Mucosa of descending colon (tissue), 3 donors: ENCODE results near the gene KRTAP23-1. TPM values are rescaled to one million over a fixed set of nuclear protein-coding genes. Genes with fewer than 3 reads are reported as not detected.

Experiments used
- ATAC-seq: fragments of 200-7000 bp; cut with Tn5 transposase; one replicate; pipeline ENCODE4 v1.9.1; 2020; ENCODE audit warnings: mild to moderate bottlenecking, moderate library complexity
- DNase-seq, 3 donors: peaks; one replicate each; pipeline ENCODE4 v3.0.0-alpha.2; 2020
- H3K36me3 ChIP-seq: fragments of 200-600 bp; one replicate; pipeline ENCODE4 v1.8.0; 2021; ENCODE audit warnings: low read depth, mild to moderate bottlenecking
- H3K4me1 ChIP-seq: fragments of 200-600 bp; one replicate; pipeline ENCODE4 v1.8.0; 2021; ENCODE audit warnings: low read depth, mild to moderate bottlenecking
- H3K4me3 ChIP-seq: fragments of 200-600 bp; one replicate; pipeline ENCODE4 v1.8.0; 2021; ENCODE audit warnings: mild to moderate bottlenecking
- H3K9me3 ChIP-seq: fragments of 200-600 bp; one replicate; pipeline ENCODE4 v1.8.0; 2021; ENCODE audit warnings: mild to moderate bottlenecking
- intact Hi-C, 2 donors: fragments of 100-400 bp; cut with DNase I in 1 of 2; cut with micrococcal nuclease in 1 of 2; formaldehyde crosslinking; loops; one replicate each; pipeline versions ENCODE4 v1.11.0 to v1.11.1; 2022; cut with DNase I, micrococcal nuclease
- microRNA-seq: library from miRNA; unstranded; fragments of <30 nt; microRNA quantifications from one replicate; pipeline ENCODE4, GENCODE V29; 2019
- total RNA-seq, 3 donors: library from RNA; stranded (reverse); fragmentation: NEBNext Ultra II Directional in 2 of 3; extraction: Animal tissue kit (Norgen Biotek cat#: 25700) in 2 of 3; gene quantifications; one replicate each; pipeline versions ENCODE4 v1.2.1 to v1.2.4, GENCODE V29; 2021 to 2023
- TF ChIP-seq, protein P1 (sequence below): fragments of 200-600 bp; IDR thresholded peaks from one replicate; pipeline ENCODE4 v1.8.0; 2022; ENCODE audit warnings: antibody characterized with exemption, mild to moderate bottlenecking
- donor health status: DM: no; HTN: no; CAD: no; lungs with moderate emphysema.
- donor health status: DM: no; HTN: no; CAD: no.
- donor health status: DM: no; HTN: yes; CAD: no.

Gene KRTAP23-1
- total RNA-seq, 3 donors from 2014 or later: not detected

DNA sequence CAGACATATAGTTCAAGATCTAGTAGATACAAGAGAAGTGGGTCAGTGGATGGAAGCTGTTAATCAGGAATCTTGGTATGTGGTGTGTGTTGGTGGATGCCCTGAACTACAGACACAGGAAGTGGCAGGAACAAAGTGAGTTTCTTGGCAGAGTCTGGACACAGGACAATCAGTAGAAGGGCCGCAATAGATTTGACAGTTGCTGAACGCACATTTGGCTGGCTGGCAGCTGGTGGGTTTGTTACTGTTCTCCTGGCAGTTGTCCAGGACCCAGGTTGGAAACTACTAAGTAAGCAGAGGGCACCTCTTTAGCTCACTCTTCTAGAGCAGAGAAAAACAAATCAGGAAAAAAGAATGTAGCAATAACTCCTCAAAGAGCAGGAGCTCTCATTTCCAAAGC, 41.5 kb downstream of the KRTAP23-1 start:
- no peak for DNase-seq
- TF ChIP-seq, protein P1, sequence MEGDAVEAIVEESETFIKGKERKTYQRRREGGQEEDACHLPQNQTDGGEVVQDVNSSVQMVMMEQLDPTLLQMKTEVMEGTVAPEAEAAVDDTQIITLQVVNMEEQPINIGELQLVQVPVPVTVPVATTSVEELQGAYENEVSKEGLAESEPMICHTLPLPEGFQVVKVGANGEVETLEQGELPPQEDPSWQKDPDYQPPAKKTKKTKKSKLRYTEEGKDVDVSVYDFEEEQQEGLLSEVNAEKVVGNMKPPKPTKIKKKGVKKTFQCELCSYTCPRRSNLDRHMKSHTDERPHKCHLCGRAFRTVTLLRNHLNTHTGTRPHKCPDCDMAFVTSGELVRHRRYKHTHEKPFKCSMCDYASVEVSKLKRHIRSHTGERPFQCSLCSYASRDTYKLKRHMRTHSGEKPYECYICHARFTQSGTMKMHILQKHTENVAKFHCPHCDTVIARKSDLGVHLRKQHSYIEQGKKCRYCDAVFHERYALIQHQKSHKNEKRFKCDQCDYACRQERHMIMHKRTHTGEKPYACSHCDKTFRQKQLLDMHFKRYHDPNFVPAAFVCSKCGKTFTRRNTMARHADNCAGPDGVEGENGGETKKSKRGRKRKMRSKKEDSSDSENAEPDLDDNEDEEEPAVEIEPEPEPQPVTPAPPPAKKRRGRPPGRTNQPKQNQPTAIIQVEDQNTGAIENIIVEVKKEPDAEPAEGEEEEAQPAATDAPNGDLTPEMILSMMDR: no peak
- intact Hi-C loops: no loop called here
- Histone ChIP-seq H3K4me3 (no peak overlapping the region), H3K9me3 (no peaks in the 10 kb centered on the region), H3K4me1 (no peaks in the 10 kb centered on the region), H3K36me3 (no peaks in the 10 kb centered on the region)
- ATAC-seq: no peak

DNA sequence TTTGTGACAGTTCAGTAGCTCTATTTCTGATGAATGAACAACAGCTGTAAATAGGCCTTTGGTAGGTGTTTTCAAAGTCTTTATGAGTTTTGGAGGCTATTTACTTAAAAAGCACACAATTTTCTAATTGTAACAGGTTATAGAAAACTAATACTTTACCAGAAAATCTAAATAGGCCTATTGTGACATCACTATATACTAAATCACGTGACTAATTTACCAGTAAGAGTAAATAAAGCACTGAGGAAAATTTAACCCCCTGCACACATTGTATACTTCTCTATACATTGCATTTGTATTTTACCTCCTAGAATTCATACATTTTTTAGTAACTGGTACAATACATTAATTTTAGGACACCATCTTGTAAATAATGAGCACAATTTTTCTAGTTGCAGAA, 43.3 kb downstream of the KRTAP23-1 start:
- H3K4me3 ChIP-seq: no peak overlapping the region
- intact Hi-C loops: no loop called here
- no peaks in the 10 kb centered on the region for H3K4me1 ChIP-seq
- H3K36me3 ChIP-seq: no peaks in the 10 kb centered on the region
- peaks cover 2% of the 10 kb centered on the region for H3K9me3 ChIP-seq
- ATAC-seq: no peak
- TF ChIP-seq, protein P1: no peak
- DNase-seq: no peak

Small RNAs within 50 kb of the gene (microRNA-seq; reads per million reads assigned to microRNA genes)
- not detected for gene MIR4327

Other genes starting within 250 kb of the KRTAP23-1 start
- not detected for gene CLDN17, start 181.8 kb downstream of the KRTAP23-1 start, total RNA-seq
- 10 to 100 TPM; 14.5 to 61.9 (median 35.8) TPM for gene CLDN8, start 132.5 kb downstream of the KRTAP23-1 start, total RNA-seq
- not detected for gene KRTAP24-1, start 65.7 kb downstream of the KRTAP23-1 start, total RNA-seq
- gene KRTAP25-1, start 59.1 kb downstream of the KRTAP23-1 start, total RNA-seq: not detected
- gene KRTAP26-1, start 28.3 kb downstream of the KRTAP23-1 start, total RNA-seq: not detected
- not detected for gene KRTAP27-1, start 10.9 kb downstream of the KRTAP23-1 start, total RNA-seq
- gene KRTAP13-2, start 23.7 kb upstream of the KRTAP23-1 start, total RNA-seq: 10 to 100 TPM in 1 of 3 donors, 1 to 10 TPM in 1, under 1 TPM in 1; 0.47 to 15.0 (median 2.9) TPM
- gene KRTAP13-1, start 47.4 kb upstream of the KRTAP23-1 start, total RNA-seq: not detected
- gene KRTAP13-3, start 77.3 kb upstream of the KRTAP23-1 start, total RNA-seq: not detected
- gene KRTAP13-4, start 81.6 kb upstream of the KRTAP23-1 start, total RNA-seq: not detected
- gene KRTAP15-1, start 91.7 kb upstream of the KRTAP23-1 start, total RNA-seq: not detected
- not detected for gene KRTAP19-1, start 131.8 kb upstream of the KRTAP23-1 start, total RNA-seq
- gene KRTAP19-2, start 138.8 kb upstream of the KRTAP23-1 start, total RNA-seq: not detected
- not detected for gene KRTAP19-3, start 143.4 kb upstream of the KRTAP23-1 start, total RNA-seq
- not detected for gene KRTAP19-4, start 148.6 kb upstream of the KRTAP23-1 start, total RNA-seq
- gene KRTAP19-5, start 153.5 kb upstream of the KRTAP23-1 start, total RNA-seq: not detected
- not detected for gene KRTAP19-6, start 193.3 kb upstream of the KRTAP23-1 start, total RNA-seq
- not detected for gene KRTAP19-7, start 212.7 kb upstream of the KRTAP23-1 start, total RNA-seq
- not detected for gene KRTAP22-2, start 241.8 kb upstream of the KRTAP23-1 start, total RNA-seq
- not detected for gene KRTAP6-3, start 243.8 kb upstream of the KRTAP23-1 start, total RNA-seq